Testis (tissue), 2 donors: Measurements from ENCODE around the gene SLC19A1.

Experiments
- CTCF ChIP-seq, 3 experiments: fragments of 450-650 bp in 2 of 3; fragments of 200-600 bp in 1 of 3; sonication (generic) in 1 of 3; IDR thresholded peaks; one replicate each; pipeline ENCODE4 v1.5.1; 2016 to 2019; ENCODE audit warnings: antibody characterized with exemption in 3 of 3, mild to moderate bottlenecking in 2 of 3, moderate library complexity in 1 of 3
- POLR2A ChIP-seq: fragments of 450-650 bp; IDR thresholded peaks from one replicate; pipeline ENCODE4 v1.6.1; 2017; ENCODE audit warnings: antibody characterized with exemption, mild to moderate bottlenecking, moderate library complexity

GRCh38 chr21:45464309-45464708, 77.9 kb downstream of the SLC19A1 start:
- TF ChIP-seq CTCF (IDR thresholded peaks at IDR 0.05) = no peak
- no peak for TF ChIP-seq POLR2A
